Upper lobe of right lung (tissue), 1 donor: Measurements from ENCODE around the gene ZNF383. TPM values are rescaled to one million over a fixed set of nuclear protein-coding genes. Genes with fewer than 3 reads are reported as not detected.

Source experiments
- ATAC-seq: fragments of 200-7000 bp; cut with Tn5 transposase; one replicate; pipeline ENCODE4 v1.9.1; 2020; ENCODE audit warnings: mild to moderate bottlenecking, moderate library complexity
- DNase-seq: peaks from one replicate; pipeline ENCODE4 v3.0.0-alpha.2; 2020
- H3K27ac ChIP-seq: fragments of 200-600 bp; one replicate; pipeline ENCODE4 v1.8.0; 2022
- H3K27me3 ChIP-seq: fragments of 200-600 bp; one replicate; pipeline ENCODE4 v1.8.0; 2022; ENCODE audit warnings: mild to moderate bottlenecking
- H3K36me3 ChIP-seq: fragments of 200-600 bp; one replicate; pipeline ENCODE4 v1.8.0; 2022
- H3K4me1 ChIP-seq: fragments of 200-600 bp; one replicate; pipeline ENCODE4 v1.8.0; 2022
- H3K4me3 ChIP-seq: fragments of 200-600 bp; one replicate; pipeline ENCODE4 v1.8.0; 2022; ENCODE audit warnings: mild to moderate bottlenecking
- H3K9me3 ChIP-seq: fragments of 200-600 bp; one replicate; pipeline ENCODE4 v1.8.0; 2022
- intact Hi-C: fragments of 100-400 bp; cut with DNase I; formaldehyde crosslinking; loops from one replicate; pipeline ENCODE4 v1.11.0; 2022
- total RNA-seq: library from RNA; stranded (reverse); fragmentation: NEBNext Ultra II Directional; extraction: Animal tissue kit (Norgen Biotek cat#: 25700); gene quantifications from one replicate; pipeline ENCODE4 v1.2.1, GENCODE V29; 2021
- TF ChIP-seq, protein P1 (sequence below): fragments of 200-600 bp; IDR thresholded peaks from one replicate; pipeline ENCODE4 v1.8.0; 2022; ENCODE audit warnings: antibody characterized with exemption
- donor health status: DM: no; HTN: yes; CAD: no; lungs with severe emphysema.

ZNF383 gene
- total RNA-seq, 1 donor from 2014 or later, result 11.7 TPM

DNA sequence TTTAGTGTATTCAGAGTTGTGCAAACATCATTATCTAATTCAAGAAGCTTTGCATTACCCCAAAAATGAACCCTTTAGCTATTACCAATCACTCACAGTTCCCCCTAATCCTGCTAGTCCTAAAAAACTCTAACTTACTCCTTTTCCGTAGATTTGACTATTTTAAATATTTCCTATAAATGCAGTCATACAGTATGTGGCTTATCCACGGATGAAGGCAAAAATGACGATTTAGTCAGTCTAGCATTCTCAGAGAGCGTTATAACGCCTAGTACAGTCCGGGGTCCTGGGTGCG is 587 bp upstream of the ZNF383 start:
- Histone ChIP-seq H3K27me3 (no peaks in the 10 kb centered on the region), H3K36me3 (peaks cover 1% of the 10 kb centered on the region), H3K4me1 (peaks cover 13% of the 10 kb centered on the region), H3K4me3 (peak overlapping the region; percentile 86), H3K9me3 (peaks cover 5% of the 10 kb centered on the region), H3K27ac (peak overlapping the region; percentile 92)
- TF ChIP-seq, protein P1, sequence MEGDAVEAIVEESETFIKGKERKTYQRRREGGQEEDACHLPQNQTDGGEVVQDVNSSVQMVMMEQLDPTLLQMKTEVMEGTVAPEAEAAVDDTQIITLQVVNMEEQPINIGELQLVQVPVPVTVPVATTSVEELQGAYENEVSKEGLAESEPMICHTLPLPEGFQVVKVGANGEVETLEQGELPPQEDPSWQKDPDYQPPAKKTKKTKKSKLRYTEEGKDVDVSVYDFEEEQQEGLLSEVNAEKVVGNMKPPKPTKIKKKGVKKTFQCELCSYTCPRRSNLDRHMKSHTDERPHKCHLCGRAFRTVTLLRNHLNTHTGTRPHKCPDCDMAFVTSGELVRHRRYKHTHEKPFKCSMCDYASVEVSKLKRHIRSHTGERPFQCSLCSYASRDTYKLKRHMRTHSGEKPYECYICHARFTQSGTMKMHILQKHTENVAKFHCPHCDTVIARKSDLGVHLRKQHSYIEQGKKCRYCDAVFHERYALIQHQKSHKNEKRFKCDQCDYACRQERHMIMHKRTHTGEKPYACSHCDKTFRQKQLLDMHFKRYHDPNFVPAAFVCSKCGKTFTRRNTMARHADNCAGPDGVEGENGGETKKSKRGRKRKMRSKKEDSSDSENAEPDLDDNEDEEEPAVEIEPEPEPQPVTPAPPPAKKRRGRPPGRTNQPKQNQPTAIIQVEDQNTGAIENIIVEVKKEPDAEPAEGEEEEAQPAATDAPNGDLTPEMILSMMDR, result no peak
- intact Hi-C loops, result no loop called here
- no peak for ATAC-seq
- DNase-seq, result no peak

- Histone ChIP-seq H3K4me3 (peak overlapping the region; percentile 86), H3K27me3 (no peaks in the 10 kb centered on the region), H3K4me1 (peaks cover 13% of the 10 kb centered on the region), H3K27ac (peak overlapping the region; percentile 92), H3K36me3 (peaks cover 4% of the 10 kb centered on the region), H3K9me3 (peaks cover 5% of the 10 kb centered on the region)
- TF ChIP-seq, protein P1, result no peak
- no peak for ATAC-seq
- intact Hi-C loops, result no loop called here
- no peak for DNase-seq
These were observed 550 bp downstream of the ZNF383 start for GRCh38 chr19:37218592-37218935.

DNA sequence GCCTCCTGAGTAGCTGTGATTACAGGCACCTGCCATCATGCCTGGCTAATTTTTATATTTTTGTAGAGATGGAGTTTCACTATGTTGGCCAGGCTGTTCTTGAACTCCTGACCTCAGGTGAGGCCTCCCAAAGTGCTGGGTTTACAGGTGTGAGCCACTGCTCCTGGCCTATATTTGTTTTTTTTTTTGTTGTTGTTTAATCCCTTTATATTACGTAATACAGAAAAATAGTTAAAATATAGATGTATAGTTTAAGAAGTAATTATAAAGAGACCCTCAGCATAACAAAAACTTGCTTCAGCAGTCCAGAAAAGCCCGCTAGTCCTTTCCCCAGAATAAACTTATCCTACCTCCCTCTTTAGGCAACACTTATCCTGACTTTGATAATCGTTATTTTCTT is 2.4 kb downstream of the ZNF383 start:
- H3K27ac ChIP-seq, result no peak overlapping the region
- no peaks in the 10 kb centered on the region for H3K27me3 ChIP-seq
- peaks cover 5% of the 10 kb centered on the region for H3K9me3 ChIP-seq
- H3K4me3 ChIP-seq, result no peak overlapping the region
- no peak for DNase-seq
- intact Hi-C loops, result no loop called here
- TF ChIP-seq, protein P1, result no peak
- H3K36me3 ChIP-seq, result peaks cover 14% of the 10 kb centered on the region
- no peak for ATAC-seq
- peaks cover 13% of the 10 kb centered on the region for H3K4me1 ChIP-seq

DNA sequence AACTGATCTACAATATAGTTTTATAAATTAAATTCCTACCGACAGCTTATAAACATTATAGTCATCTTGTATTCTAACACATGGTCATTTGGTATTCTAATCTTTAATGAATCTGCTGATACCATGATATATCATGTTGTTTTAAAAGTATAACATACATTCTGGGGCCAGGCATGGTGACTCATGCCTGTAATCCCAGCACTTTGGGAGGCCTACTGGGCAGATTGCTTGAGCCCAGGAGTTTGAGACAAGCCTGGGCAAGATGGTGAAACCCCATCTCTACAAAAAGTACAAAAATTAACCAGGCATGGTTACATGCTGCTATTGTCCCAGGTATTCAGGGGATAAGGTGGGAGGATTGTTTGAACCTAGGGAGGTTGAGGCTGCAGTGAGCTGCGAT is 3.1 kb downstream of the ZNF383 start:
- Histone ChIP-seq H3K27me3 (no peaks in the 10 kb centered on the region), H3K9me3 (peaks cover 5% of the 10 kb centered on the region), H3K27ac (no peak overlapping the region), H3K4me3 (no peak overlapping the region), H3K36me3 (peaks cover 21% of the 10 kb centered on the region), H3K4me1 (peaks cover 13% of the 10 kb centered on the region)
- no peak for ATAC-seq
- no peak for DNase-seq
- intact Hi-C loops, result no loop called here
- TF ChIP-seq, protein P1, result no peak

GRCh38 chr19:37226248-37226647 is 8.2 kb downstream of the ZNF383 start:
- peaks cover 63% of the 10 kb centered on the region for H3K36me3 ChIP-seq
- no peak for DNase-seq
- no peak overlapping the region for H3K27ac ChIP-seq
- H3K4me3 ChIP-seq, result no peak overlapping the region
- TF ChIP-seq, protein P1, result no peak
- intact Hi-C loops, result no loop called here
- no peaks in the 10 kb centered on the region for H3K4me1 ChIP-seq
- ATAC-seq, result no peak
- no peaks in the 10 kb centered on the region for H3K27me3 ChIP-seq
- peaks cover 16% of the 10 kb centered on the region for H3K9me3 ChIP-seq

DNA sequence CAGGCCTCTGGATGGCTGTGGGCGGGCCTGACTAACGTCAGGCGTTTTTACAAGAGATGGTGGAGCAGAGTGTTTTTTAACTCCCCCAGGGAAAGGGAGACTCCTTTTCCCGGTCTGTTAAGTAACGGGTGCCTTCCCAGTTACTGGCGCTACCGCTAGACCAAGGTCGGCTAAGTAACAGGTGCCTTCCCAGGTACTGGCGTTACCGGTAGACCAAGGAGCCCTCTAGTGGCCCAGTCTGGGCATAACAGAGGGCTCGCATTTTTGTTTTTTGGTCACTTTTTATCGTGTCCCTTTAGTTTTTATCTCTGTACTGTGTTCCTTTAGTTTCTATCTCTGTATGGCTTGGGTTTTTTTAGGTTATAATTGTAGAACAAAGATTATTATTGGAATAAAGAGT is 10.0 kb downstream of the ZNF383 start:
- DNase-seq (no peak), ATAC-seq (no peak)
- no peak overlapping the region for H3K4me3 ChIP-seq
- TF ChIP-seq, protein P1, result peak; percentile 55
- H3K9me3 ChIP-seq, result peaks cover 19% of the 10 kb centered on the region
- H3K4me1 ChIP-seq, result no peaks in the 10 kb centered on the region
- no peak overlapping the region for H3K27ac ChIP-seq
- H3K27me3 ChIP-seq, result no peaks in the 10 kb centered on the region
- H3K36me3 ChIP-seq, result peaks cover 74% of the 10 kb centered on the region
- intact Hi-C loops, result no loop called here
